HS-5 (cell line): Measurements from ENCODE around the gene RAD51.

Experiments
- DNase-seq: peaks from one replicate; pipeline ENCODE4 v3.0.0-alpha.2; 2012; ENCODE audit warnings: low read depth

RAD51 gene

DNA sequence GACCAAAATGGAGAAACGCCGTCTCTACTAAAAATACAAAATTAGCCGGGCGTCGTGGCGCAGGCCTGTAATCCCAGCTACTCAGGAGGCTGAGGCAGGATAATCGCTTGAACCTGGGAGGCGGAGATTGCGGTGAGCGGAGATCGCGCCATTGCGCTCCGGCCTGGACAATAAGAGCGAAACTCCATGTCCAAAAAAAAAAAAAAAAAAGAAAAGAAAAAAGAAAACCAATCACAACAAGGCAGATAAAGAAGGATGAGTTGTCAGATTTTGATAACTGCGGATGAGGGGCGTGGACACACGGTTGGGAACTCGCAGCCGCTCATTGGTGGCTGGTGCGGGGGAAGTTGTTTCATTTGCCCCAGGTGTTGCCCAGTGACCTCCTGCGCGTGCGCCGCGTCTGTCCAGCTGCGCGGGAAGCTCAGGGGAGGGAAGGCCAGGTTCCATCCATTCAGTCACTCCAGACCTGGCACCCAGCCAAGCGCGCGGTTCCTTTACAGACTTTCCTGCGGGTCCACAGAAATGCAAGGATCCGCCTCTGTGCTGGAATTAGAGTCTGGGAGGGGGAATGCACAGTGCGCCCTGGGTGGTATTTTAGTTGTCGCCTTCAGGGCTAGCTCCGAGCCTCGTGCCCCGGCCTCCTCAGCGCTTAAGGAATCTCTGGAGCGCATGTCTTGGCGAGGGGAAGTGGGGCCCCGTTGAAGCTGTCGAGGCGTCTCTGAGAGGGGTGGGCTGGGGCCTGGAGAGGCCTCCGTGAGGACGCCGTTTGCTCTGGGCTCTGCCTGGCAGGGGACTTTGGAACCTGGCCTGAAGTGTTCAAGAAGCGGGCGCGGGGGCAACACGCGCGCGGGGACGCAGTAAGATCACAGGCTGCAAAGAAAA is 68.2 kb downstream of the RAD51 start:
- DNase-seq: no peak

DNA sequence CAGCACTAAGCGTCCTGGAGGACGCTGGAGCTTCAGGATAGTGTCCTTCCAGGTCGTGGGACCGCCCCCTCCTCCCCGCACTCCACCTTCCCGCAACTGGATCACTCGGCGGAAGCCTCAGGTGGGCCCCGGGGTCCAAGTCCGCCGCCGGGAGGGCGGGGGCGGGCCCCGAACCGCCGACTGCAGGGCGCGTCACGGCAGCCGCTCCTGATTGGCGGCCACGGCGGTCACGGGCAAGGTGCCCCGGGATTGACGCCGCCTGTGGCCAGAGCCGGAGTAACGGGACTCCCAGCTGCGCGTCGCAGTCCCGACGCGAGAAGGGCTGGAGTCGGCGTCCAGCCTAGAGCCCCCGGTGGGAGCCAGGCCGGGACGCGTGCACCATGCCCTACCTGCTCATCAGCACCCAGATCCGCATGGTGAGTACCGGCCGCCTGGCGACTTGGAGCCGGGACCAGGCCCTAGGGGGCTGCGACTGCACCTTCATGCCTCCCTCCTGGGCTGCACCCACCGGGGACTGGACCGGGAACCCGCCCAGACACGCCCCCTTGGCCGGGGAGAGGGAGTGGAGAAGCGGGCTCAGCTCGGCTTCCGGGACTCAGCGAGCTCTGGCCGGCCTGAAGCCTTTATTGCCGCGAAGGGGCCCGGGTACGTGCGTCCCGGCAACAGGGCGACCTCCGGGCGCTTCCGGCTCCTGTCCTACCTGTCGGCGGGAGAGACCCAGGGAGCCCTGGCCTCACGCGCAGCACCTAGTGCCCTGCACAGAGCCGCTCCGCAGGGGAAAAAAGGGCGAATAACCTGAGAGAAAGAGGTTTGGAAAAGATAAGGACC is 69.0 kb downstream of the RAD51 start, which contains the start of gene GCHFR:
GCHFR (plus strand) TSS at position 268 of the 828 bp plus-strand sequence; CDS start at position 381, 113 bp downstream.
- no peak for DNase-seq

- DNase-seq: no peak
Observed at GRCh38 chr15:40764629-40765103, 69.7 kb downstream of the RAD51 start.

DNA sequence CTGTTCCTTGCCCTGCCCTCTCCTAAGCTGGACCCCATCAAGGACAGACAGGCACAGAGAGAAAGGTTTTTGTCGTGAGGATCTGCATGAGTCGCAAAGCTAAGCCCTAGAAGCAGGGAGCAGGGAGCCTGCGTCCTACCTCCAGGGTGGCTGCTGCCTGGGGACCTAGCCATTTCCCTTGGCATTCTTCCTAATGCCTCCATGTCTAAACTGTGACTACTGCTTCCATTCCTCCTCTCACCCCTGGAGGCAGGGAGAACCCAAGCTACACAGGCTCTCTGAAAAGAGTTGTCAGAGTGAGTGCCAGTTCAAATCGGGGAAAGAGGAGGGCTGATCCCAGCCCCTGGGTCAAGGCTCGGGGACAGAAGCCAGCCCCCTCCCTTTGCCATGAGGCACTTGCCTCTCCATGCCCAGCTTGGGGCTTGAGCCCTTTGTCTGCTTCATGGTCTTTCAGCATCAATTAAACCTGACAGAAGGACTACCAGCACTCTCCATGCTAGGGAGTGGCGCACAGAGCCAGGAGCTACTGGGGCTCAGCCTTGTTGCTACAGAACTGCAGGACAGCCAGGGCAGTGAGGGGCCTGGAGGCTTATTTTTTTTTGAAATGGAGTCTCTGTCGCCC is 71.3 kb downstream of the RAD51 start:
- DNase-seq: no peak

DNA sequence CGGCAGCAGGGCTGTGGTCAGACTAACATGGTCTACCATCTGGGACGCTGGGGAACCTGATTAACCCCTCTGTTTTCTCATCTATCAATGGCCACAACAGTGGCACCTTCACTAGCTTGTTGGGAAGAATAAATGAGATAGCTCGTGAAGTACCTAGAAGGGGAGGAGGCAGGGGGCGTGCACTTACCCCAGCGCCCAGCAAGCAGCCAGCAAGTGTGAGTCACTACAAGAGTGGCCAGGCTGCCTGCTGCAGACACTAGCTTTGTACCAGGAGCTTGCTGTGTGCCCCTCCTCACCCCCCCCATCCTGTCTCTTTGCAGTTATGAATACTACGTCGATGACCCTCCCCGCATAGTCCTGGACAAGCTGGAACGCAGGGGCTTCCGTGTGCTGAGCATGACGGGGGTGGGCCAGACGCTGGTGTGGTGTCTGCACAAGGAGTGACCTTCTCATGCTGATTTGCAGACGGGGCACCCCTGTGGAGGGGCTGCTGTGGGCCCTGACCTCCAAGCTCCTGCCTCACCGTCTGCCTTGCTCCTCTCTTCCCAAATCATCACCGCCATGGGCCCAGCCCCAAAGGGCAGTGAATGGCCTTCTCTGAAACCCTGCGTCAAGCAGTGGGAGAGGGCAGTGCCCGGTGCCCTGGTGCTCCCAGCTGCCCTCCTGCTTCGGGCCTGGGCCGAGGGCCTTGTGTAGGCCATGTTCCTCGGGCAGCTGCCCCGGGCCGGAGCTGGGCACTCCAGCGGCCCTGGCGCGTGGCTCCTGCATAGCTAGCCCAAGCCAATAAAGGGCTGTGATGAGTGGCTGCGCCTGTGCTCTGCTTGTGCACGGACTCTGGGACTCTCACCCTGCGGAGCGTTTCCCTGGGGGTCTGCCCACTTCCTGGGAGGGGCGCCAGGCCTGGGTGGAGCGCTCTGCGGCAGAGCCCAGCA is 72.2 kb downstream of the RAD51 start:
- no peak for DNase-seq

DNA sequence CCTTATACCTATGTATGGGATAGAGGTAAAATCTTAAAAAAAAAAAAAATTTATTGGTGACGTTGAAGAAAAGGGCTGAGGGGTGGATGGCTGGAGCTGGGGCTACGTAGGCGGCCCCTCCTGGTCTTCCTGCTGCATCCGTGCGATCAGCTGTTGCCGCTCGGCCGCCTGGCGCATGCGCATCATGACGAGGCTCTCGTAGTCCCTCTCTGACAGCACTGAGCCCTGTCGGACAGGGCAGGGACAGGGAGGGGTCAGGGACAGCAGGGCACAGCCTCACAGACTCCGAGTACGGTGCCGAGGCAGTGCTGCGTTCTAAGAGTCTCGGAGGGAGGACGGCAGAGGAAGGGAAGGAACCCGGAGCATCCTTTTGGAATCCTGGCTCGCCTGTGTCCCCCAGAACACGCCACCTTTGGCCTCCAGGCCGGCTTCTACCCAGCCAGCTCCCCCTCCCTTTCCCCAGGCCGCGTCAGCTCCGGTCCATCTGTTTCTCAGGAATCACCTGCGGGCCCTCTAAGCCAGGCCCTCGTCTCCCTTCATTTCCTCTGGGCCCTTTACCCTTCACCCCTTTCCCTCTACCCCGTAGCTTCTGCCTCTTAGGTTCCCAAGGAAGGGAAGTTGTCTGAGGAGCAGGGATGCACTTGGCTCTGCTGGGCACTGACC is 73.0 kb downstream of the RAD51 start:
- no peak for DNase-seq

- no peak for DNase-seq
Observed at GRCh38 chr15:40768521-40769273, 73.7 kb downstream of the RAD51 start.

DNA sequence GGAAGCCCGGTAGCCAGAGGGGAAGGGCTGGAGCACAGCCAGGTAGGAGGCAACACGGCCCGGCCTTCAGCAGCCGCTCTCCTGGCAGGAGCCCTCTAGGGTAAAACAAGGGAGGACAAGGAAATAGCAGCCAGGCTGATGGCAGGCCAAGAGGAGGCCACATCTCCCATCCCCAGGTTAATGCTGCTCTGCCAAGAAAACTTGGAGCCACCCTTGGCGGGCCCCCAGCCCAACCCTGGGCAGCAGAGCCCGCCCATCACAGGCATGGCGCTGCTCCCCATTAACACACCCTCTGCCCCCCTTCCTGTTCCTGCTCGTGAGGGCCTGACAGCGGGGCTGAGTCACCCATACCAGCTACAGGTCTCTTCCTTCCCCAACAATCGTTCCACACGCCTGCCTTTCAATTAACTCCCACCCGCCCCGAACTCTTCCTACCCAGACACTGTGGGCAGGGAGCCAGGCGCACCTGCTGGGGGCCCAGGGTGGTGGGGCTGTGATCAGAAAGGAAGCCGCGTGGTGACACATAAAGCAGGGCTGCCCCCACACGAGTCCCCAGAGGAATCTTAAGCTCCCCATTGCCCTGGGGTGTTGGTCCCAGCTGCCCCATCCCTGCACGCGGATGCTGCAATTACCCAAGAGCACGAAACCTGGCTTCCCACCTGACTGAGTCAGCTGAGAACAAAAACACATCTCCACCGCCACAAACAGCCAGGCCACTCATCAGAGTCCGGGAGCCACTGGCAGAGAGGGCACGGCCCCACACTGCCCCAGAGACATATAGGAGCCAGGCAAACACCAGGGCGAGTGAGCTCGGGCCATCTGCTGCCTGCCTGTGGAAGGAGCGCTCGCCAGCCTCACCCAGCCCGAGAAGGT is 74.5 kb downstream of the RAD51 start, which contains the start of gene C15orf62:
C15orf62 (plus strand) TSS at position 707 of the 873 bp plus-strand sequence. CDS start 516 bp downstream, outside the sequence.
- DNase-seq: no peak

- no peak for DNase-seq
Observed at GRCh38 chr15:40770147-40770721, 75.3 kb downstream of the RAD51 start.

- DNase-seq: no peak
Observed at GRCh38 chr15:40771242-40771641, 76.3 kb downstream of the RAD51 start.

DNA sequence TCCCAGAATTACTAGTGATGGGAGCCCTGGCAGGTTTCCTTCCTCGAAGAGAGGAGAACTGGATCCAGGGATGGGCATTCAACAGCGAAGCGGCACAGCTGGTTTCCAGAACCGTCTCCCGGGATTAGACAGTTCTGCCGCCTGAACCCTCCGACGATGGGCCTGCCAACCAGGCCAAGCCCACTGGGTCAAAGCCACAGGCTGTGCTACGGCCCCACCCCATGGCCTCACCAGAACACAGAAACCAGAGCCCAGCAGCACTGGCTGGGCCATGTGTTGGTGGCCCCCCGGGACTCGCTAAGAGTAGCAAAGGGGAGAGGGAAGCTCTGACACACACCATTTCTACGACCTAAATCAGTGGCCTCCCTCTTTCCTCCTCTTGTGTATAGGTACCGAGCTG is 77.0 kb downstream of the RAD51 start:
- DNase-seq: no peak

DNA sequence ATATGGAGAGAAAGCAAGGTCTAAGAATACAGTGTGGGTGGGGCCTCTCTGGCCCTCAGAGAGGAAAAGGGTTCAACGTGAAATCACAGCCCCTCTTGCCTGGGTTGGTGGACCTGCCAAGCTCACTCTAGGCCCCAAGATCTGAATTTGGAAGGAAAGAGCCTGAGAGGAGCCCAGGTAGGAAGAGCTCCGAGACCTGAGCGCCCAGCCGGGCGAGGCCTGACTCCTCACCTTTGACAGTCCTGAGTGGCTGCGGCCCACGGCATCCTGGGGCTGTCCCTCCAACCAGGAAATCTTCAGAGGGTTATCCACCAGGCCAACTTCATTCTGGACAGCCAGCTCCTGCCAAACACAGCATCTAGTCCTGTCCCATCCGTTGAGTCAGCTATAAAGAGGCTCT is 78.5 kb downstream of the RAD51 start:
- DNase-seq: no peak

DNA sequence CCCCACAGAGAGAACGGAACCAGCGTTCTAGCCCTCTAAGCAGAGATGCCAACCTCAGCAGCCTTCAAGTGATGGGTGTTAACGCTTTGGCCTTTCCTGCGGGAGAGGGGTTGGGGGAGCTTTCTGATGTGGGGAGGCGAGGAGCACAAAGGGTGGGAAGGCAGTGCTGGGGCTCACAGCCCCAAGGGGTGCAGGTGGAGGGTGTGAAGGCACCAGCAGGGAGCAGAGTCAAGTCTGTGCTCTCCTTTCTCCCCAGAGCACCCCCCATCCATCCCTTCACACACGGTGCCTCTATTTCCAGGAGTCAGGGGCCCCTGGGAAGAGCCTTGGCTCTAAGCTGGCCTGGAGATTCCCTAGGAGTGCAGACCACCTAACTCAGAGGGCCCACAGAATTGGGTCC is 78.9 kb downstream of the RAD51 start:
- DNase-seq: no peak

DNA sequence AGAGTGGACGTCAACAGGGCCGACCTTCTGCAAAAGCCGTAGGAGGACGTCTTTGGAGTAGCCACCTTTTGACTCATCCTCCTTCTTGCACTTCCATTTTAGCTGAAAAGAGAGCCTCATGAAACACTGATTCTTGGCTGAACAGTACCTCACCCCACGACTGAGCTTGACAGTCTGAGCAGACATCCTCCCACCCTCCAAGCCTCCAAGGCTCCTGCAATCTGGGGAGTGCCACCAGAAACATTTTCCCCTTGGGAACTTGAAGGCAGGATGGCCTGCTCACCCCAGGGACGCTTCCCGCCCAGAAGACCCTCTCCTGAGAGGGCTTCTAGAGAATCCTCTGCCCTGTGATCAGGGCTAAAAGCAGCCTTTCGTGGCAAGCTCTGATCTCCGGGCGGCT is 80.0 kb downstream of the RAD51 start:
- DNase-seq: no peak

DNA sequence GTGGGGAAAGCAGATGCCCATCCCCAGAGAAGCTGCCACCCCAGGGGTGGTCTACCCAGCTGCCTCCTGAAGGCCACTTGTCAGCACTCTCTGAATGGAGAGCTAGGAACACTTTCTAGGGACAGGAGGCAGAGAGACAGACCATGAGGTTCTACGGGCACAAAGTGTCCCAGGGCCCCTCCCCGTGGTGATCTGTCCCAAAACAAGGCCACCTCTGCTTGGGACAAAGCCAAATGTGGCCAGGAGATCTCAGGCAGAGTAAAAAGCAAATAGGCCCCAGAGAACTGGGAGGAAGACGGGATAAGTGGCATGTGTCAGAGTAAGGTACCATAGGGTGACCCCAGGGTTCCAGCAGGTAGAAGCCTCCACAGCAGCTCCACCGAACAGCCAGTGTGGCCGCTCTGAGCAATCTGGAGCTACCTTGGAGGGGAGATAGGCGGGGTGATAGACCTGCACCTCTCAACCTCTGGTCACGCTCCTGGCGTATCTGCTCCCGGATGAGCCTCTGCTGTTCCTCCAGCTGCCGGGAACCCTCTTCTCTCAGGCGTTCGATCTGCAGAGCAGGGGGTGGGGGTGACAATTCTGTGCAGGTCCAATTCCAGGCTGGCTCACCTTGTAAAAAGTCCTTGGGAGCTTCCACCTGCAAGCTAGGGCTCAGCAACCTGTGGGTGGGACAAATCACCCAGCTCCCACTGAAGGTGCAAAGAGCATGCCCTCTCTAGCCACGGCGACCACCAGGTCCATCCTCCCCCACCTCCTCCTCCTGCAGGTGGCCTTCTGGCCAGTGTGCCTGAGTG is 81.0 kb downstream of the RAD51 start:
- no peak for DNase-seq

DNA sequence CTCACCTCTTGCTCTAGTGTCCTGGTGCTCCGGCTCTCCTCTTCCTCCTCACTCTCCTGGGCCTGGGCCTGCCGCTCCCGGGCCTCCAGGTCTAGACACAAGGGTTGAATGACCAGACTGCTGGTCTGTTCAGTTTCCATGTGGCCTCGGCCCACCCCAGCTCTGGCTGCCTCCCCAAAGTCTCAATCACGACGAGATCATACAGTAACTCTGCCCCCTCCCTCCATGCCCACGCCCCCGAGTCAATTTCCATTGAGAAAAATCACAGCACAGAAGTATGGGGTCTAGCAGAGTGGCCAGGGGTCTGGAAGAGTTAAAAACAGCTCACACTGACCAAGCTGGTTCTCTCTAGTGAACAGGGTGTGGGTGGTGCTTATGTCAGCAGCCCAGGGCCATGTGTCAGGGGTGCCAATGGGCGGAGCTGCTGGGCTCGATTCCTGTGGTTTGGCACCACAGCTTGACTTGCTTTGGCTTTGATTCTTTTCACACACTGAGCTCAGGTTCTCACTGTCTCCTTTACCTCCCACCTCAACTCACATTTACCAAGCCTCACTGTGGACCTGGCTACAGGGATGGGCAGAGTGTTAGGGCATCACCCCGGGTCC is 81.7 kb downstream of the RAD51 start:
- DNase-seq: no peak
